CD4-positive, alpha-beta T cell (primary cell): ENCODE data around the gene CFAP119. TPM values are rescaled to one million over a fixed set of nuclear protein-coding genes. Genes with fewer than 3 reads are reported as not detected.

Experiments
- ATAC-seq: fragments of 200-7000 bp; cut with Tn5 transposase; one replicate; pipeline ENCODE4 v1.10.0; 2022; ENCODE audit warnings: mild to moderate bottlenecking; ENCODE audit not compliant: poor library complexity
- CTCF ChIA-PET: fragments of 350-600 bp; sonication (Branson Sonifier 250); formaldehyde crosslinking; loops from one replicate; lab custom pipeline; 2021; ENCODE audit warnings: antibody characterized with exemption, inconsistent platforms; lab: Charles Lee
- POLR2A ChIA-PET: fragments of 350-600 bp; sonication (Branson Sonifier 250); formaldehyde crosslinking; loops from one replicate; lab custom pipeline; 2021; ENCODE audit warnings: antibody characterized with exemption, inconsistent platforms; lab: Charles Lee
- DNase-seq, 14 experiments: peaks; one replicate each; pipeline ENCODE4 v3.0.0-alpha.2; 2013 to 2020; ENCODE audit warnings: mixed read lengths in 2 of 14
- H3K27ac ChIP-seq, 2 donors: one replicate each; pipeline versions ENCODE4 v1.5.1 to v1.7.0; 2013; ENCODE audit warnings: low read length in 2 of 2, low read depth in 1 of 2, mild to moderate bottlenecking in 1 of 2
- H3K27me3 ChIP-seq, 2 experiments: 1 replicate in 1 of 2; 2 replicates in 1 of 2; pipeline versions ENCODE4 v1.6.1 to v1.7.0; 2013; ENCODE audit warnings: low read length in 2 of 2, control low read depth in 1 of 2, mild to moderate bottlenecking in 1 of 2, moderate library complexity in 1 of 2; ENCODE audit not compliant: insufficient read depth in 2 of 2, control insufficient read depth in 1 of 2
- H3K36me3 ChIP-seq: one replicate; pipeline ENCODE4 v1.6.1; 2013; ENCODE audit warnings: low read length, control low read depth; ENCODE audit not compliant: insufficient read depth
- H3K4me1 ChIP-seq: one replicate; pipeline ENCODE4 v1.6.1; 2013; ENCODE audit warnings: low read length, control low read depth; ENCODE audit not compliant: insufficient read depth
- H3K4me3 ChIP-seq: one replicate; pipeline ENCODE4 v1.5.1; 2013; ENCODE audit warnings: mild to moderate bottlenecking, low read length, moderate library complexity
- H3K9me3 ChIP-seq, 2 experiments: 1 replicate in 1 of 2; 2 replicates in 1 of 2; pipeline versions ENCODE4 v1.6.1 to v1.7.0; 2013; ENCODE audit warnings: low read length in 2 of 2, mild to moderate bottlenecking in 2 of 2, control low read depth in 1 of 2, moderate library complexity in 1 of 2; ENCODE audit not compliant: control insufficient read depth in 1 of 2, insufficient read depth in 1 of 2
- H3K27ac Mint-ChIP-seq: one replicate; pipeline ENCODE4 v1.8.0; 2020; ENCODE audit warnings: mixed read lengths
- H3K27me3 Mint-ChIP-seq: one replicate; pipeline ENCODE4 v1.8.0; 2021; ENCODE audit warnings: mixed read lengths
- H3K36me3 Mint-ChIP-seq: one replicate; pipeline ENCODE4 v1.8.0; 2021; ENCODE audit warnings: low read depth, mixed read lengths
- H3K4me1 Mint-ChIP-seq: one replicate; pipeline ENCODE4 v1.8.0; 2021; ENCODE audit warnings: low read depth, mixed read lengths
- H3K4me3 Mint-ChIP-seq: one replicate; pipeline ENCODE4 v1.8.0; 2020; ENCODE audit warnings: mild to moderate bottlenecking, mixed read lengths
- H3K9me3 Mint-ChIP-seq: one replicate; pipeline ENCODE4 v1.8.0; 2020; ENCODE audit warnings: mixed read lengths
- intact Hi-C, 2 experiments: fragments of 100-400 bp; cut with DNase I in 1 of 2; cut with micrococcal nuclease in 1 of 2; formaldehyde crosslinking; loops; one replicate each; pipeline versions ENCODE4 v1.15.1 to v1.9.0; 2023 to 2025; cut with DNase I, micrococcal nuclease
- total RNA-seq, 174 experiments: library from RNA in 2 of 174; stranded (reverse) in 2 of 174; gene quantifications; one replicate each; pipeline ENCODE4 v1.2.3 and lab custom pipeline; 2021 to 2026
- TF ChIP-seq, protein P1 (sequence below): fragments of 200-600 bp; IDR thresholded peaks from one replicate; pipeline ENCODE4 v1.8.0; 2022; ENCODE audit warnings: antibody characterized with exemption, mild to moderate bottlenecking

Gene CFAP119
- total RNA-seq, 2 experiments from 2014 or later, result 1.7 to 2.2 TPM

DNA sequence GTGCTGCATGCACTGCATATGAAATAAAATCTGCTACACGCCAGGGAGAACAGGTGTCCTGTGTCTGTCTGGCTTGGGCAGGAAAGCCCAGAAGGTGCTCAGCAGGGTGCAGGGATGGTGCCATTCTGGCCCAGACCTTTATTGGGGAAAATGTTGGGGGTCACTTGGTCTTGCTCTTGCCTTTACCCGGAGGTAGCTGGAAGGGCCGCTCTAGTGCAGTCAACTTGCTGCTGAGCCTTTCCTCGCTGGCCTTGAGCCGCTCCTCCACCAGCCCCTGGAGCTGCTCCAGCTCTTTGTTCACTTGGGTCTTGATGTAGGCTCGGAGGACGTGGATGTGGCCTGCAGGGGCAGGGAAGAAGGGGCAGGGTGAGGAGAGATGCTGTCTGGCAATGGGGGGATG, 4.5 kb downstream of the CFAP119 start:
- ChIA-PET POLR2A (interaction anchor here (3.6 kb wide), 1 partner anchor 9 kb away, joined by 18 read pairs; the partner anchor contains the start of gene PHKG2), CTCF (no interaction called here)
- DNase-seq, result no peak

DNA sequence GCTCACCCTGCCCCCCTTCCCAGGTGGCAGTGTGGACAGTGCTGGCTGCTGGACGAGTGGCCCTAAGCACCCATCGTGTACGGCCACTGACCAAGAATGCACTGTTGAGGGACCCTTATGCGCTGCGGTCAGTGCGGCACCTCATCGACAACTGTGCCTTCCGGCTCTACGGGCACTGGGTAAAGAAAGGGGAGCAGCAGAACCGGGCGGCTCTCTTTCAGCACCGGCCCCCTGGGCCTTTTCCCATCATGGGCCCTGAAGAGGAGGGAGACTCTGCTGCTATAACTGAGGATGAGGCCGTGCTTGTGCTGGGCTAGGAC, 5.1 kb downstream of the CFAP119 start:
- Mint-ChIP-seq H3K4me1 (peaks cover 9% of the 10 kb centered on the region), H3K36me3 (peaks cover 39% of the 10 kb centered on the region), H3K27ac (no peak overlapping the region), H3K4me3 (no peak overlapping the region), H3K9me3 (no peaks in the 10 kb centered on the region), H3K27me3 (no peaks in the 10 kb centered on the region)
- no peaks in the 10 kb centered on the region for H3K9me3 ChIP-seq
- TF ChIP-seq, protein P1, sequence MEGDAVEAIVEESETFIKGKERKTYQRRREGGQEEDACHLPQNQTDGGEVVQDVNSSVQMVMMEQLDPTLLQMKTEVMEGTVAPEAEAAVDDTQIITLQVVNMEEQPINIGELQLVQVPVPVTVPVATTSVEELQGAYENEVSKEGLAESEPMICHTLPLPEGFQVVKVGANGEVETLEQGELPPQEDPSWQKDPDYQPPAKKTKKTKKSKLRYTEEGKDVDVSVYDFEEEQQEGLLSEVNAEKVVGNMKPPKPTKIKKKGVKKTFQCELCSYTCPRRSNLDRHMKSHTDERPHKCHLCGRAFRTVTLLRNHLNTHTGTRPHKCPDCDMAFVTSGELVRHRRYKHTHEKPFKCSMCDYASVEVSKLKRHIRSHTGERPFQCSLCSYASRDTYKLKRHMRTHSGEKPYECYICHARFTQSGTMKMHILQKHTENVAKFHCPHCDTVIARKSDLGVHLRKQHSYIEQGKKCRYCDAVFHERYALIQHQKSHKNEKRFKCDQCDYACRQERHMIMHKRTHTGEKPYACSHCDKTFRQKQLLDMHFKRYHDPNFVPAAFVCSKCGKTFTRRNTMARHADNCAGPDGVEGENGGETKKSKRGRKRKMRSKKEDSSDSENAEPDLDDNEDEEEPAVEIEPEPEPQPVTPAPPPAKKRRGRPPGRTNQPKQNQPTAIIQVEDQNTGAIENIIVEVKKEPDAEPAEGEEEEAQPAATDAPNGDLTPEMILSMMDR, result no peak
- CTCF ChIA-PET, result no interaction called here
- POLR2A ChIA-PET, result no interaction called here
- H3K27ac ChIP-seq, result no peak overlapping the region
- H3K4me1 ChIP-seq, result peaks cover 13% of the 10 kb centered on the region
- H3K4me3 ChIP-seq, result no peak overlapping the region
- intact Hi-C loops, result no loop called here
- no peak for ATAC-seq
- H3K36me3 ChIP-seq, result peaks cover 41% of the 10 kb centered on the region
- no peak for DNase-seq
- no peaks in the 10 kb centered on the region for H3K27me3 ChIP-seq

More for the DNA sequence above, 4.5 kb downstream of the CFAP119 start:
- TF ChIP-seq, protein P1, result no peak
- H3K27ac Mint-ChIP-seq, result no peak overlapping the region
- peaks cover 45% of the 10 kb centered on the region for H3K36me3 Mint-ChIP-seq
- no peak overlapping the region for H3K4me3 Mint-ChIP-seq
- peaks cover 41% of the 10 kb centered on the region for H3K36me3 ChIP-seq
- peaks cover 14% of the 10 kb centered on the region for H3K4me1 ChIP-seq
- H3K27me3 Mint-ChIP-seq, result no peaks in the 10 kb centered on the region
- H3K9me3 Mint-ChIP-seq, result no peaks in the 10 kb centered on the region
- no peaks in the 10 kb centered on the region for H3K27me3 ChIP-seq
- H3K4me3 ChIP-seq, result no peak overlapping the region
- no peaks in the 10 kb centered on the region for H3K9me3 ChIP-seq
- no peak for ATAC-seq
- H3K27ac ChIP-seq, result no peak overlapping the region
- H3K4me1 Mint-ChIP-seq, result peaks cover 15% of the 10 kb centered on the region
- intact Hi-C loops, result no loop called here

DNA sequence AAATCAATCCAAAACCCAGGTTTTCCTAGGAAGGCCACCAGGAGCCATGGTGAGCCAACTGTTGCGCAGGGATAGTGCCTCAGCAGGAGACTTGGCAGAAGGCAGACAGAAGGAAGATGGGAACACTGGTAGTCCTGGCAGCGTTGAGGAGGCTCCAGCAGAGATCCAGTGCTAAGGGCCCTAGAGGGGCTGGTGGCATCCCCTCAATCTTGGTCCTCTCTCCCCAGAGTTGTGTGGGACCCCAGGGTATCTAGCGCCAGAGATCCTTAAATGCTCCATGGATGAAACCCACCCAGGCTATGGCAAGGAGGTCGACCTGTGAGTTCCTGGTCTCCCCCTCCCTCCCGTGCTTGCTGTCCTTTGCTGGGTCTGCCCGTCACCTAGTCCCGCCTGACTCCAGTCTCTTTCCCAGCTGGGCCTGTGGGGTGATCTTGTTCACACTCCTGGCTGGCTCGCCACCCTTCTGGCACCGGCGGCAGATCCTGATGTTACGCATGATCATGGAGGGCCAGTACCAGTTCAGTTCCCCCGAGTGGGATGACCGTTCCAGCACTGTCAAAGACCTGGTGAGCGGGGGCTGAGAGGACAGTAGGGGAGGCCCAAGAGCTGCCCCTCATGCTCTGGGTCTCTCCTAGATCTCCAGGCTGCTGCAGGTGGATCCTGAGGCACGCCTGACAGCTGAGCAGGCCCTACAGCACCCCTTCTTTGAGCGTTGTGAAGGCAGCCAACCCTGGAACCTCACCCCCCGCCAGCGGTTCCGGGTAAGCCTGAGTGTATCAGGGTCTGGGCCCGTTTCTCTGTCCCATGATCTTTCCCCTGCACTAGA, 5.7 kb downstream of the CFAP119 start:
- DNase-seq, result no peak
- H3K27me3 Mint-ChIP-seq, result no peaks in the 10 kb centered on the region
- no peak overlapping the region for H3K27ac Mint-ChIP-seq
- Histone ChIP-seq H3K27me3 (no peaks in the 10 kb centered on the region), H3K36me3 (peaks cover 46% of the 10 kb centered on the region), H3K27ac (no peak overlapping the region), H3K9me3 (no peaks in the 10 kb centered on the region), H3K4me3 (no peak overlapping the region), H3K4me1 (peaks cover 11% of the 10 kb centered on the region)
- TF ChIP-seq, protein P1, result no peak
- peaks cover 11% of the 10 kb centered on the region for H3K4me1 Mint-ChIP-seq
- CTCF ChIA-PET, result no interaction called here
- H3K9me3 Mint-ChIP-seq, result no peaks in the 10 kb centered on the region
- ATAC-seq, result no peak
- POLR2A ChIA-PET, result no interaction called here
- intact Hi-C loops, result no loop called here
- no peak overlapping the region for H3K4me3 Mint-ChIP-seq
- H3K36me3 Mint-ChIP-seq, result peaks cover 43% of the 10 kb centered on the region
